Measurements from ENCODE around the gene ST6GAL2.

ST6GAL2 gene

DNA sequence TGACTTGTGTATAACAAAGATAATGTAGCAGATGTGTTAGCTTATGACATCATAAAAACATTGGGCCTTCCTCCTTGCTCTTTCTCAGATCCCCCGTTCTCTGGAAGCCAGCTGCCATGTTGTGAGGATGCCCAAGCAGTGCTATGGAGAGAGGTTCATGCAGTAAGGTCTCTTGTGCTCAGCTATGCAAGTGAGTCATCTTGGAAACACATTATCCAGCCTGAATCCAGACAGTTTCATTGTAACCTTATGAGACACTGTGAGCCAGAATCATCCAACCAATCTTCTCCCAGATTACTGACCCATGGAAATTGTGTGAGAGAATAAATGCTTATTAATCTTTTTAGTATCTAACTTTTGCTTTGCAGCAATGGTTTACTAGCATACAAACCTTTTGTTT, 60.8 kb downstream of the ST6GAL2 start:
- DNase-seq, result no peak

DNA sequence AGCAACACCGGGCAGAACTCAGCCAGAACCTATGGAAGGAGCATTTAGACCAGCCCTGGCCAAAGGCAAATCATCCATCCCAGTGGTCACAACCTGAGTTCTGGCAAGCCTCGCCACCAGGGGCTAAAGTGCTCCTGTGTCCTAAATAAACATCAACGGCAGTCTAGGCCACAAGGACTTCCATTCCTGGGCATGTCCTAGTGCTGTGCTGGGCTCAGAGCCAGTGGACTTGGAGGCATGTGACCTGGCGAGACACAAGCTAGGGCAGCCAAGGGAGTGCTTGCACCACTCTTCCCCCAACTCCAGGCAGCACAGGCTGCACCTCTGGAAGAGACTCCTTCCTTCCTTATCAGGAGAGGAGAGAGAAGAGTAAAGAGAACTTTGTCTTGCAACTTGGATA, 69.0 kb downstream of the ST6GAL2 start:
- no peak for DNase-seq

DNA sequence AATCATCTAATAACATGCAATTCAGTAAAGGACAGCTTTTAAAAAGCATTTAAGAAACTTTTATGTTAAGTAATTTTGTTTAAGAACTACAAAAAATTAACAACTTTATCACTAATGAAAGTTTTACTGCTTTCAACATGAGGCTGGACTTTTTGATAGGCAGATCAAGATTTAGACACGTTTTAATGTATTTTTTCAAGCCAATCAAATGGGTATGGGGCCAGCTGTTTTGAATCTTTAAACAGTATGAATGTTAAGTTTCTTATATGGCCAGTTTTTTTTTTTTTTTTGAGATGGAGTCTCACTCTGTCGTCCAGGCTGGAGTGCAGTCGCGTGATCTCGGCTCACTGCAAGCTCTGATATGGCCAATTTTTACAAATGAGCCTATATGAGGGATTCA, 73.1 kb downstream of the ST6GAL2 start:
- DNase-seq, result no peak

DNA sequence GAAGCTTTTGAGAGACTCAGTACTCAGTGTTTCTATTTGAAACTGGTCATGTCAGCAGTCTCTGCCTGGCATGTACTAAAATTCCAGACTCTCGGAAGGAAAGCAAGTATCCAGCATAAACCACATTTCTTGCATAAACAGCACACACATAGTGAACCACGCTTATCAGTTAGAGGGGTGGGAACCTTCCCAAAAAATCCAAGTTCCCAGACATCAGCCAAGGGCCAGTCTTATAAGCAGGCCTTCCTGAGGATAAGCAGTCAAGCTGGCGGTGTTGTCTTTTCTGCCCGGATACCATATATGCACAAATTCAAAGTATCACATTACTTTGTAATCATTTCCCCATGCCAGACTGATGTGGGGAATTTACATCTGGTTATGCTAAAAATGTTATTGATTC, 73.6 kb downstream of the ST6GAL2 start:
- no peak for DNase-seq

DNA sequence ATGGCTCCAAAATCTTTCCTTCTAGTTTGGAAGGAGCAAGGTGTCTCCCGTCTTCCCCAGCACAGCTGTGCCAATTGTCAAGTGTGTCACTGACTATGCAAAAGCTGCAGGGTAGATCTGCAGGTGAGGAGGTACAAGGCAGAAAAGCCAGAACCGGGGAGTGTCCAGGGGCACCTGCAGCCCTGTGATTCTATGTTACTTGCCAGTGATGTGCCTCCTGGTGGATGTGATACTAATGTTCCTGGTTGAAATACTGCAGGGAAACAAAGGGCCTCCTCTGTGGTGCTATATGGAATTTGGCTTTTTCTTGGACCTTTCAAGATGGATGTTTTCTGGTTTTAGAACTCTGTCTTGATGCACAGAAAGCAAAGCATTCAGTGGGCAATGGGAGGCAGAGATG, 80.3 kb downstream of the ST6GAL2 start:
- DNase-seq, result no peak

DNA sequence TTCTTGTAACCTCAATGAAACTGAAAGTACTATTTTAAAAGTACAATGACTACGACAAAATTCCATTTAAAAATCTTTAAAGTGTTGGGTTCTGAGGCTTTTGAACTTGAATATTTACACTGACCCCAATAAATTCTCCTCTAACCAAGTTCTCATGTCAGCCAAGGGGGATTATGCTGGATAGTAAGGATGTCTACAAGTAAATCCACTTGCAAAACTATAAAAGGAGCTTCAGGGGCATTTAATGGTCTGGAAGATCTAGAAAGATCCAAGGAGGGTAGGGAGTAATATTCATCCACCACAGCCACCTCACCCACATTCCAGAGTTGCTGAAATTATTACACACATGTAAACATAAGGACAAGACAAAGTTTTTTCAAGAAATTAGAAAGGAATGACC, 81.8 kb downstream of the ST6GAL2 start:
- no peak for DNase-seq

DNA sequence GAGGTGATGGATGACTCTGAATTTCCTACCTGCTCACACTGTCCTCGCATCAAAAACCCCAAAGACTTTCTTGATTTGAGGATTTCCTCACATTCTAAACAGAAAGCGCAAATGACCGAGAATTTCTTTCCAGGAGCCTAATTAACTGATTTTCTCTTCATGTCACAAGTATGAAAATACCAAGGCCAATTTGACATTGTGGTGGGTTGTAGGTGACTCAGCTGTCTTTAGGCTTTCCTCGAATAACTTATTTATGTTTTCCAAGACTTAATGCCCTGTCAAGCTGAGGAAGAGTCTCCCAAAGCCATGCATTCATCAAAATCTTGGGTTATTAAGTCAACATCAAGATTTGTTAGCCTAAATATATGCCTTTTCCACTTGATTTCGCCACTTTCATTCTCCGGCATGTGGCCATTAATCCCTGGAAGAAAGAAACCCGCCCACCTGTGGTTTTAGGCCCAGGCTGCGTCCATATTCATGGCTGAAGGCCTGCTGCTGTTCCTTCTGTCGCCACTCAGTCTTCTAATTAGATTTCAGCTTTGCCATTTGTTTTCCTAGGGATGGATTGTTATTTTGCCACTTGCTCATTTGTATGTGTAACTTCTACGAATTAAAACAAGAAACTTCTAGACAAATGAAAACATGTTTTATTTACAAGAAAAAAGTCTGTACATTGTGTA, 84.9 kb downstream of the ST6GAL2 start:
- no peak for DNase-seq

DNA sequence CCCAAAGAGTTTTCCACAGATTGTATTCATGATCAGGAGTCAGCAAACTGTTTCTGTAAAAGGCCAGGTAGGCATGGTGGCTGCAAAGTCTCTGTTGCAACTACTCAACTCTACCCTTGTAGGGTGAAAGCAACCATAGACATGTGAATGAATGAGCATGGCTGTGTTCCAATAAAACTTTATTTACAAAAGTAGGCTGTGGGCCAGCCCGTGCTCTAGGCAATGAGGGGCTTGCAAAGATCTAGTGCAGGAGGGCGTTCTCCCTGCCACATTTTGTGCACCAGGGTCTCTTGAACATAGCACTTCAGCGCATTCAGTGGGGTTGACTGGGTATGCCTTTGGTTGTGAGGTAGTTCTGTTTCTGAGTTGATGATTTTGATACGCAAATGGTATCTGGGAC, 85.8 kb downstream of the ST6GAL2 start:
- no peak for DNase-seq

DNA sequence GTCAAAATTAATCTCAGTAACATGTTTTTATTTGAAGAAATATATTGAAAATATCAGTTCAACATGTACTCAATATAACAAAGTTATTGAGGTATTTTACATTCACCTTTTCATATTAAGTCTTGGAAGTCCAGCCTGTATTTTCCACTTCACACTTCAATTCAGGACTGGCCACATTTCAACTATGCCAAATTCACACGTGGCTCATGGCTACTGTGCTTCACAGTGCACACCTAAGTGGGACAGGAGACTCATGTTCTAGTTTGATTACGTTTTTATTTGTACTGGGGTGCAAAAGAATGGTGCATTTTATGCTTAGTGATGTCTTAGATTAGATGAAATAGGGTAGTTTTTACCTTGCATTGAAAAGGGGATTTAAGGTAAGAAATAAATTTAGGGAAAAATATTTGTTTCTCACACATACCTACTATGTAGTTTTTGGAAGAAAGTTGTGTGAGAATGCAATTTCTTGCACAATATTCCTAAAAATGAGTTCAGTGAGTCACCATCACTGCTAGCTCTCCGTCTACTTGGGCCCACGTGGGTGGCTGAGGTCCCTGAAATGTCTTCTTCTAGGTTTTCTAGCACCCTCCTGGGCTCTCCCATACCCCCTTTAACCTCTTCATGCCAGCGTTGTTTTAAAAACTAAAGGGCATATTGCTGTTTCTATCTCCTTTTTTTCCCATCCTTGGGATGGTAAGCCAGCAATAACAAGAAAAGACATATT, 87.0 kb downstream of the ST6GAL2 start:
- no peak for DNase-seq

DNA sequence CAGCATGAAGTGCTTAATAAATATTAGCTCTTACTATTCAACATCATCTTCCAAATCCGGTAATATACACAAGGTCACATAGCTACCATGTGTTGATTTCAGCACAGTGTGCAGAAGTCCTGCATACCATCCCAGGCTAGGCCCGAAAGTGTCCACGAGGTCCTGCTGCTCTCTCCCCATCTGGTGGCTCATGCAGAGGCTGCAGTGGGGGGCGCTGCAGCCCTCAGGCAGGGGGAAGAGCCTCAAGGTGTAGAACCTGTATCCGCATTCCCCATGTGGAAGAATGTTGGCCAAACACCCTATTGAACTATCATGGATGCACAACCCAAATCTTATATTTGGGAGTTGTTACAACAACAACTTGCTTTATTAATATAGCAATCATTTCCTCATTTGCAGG, 88.5 kb downstream of the ST6GAL2 start:
- no peak for DNase-seq

DNA sequence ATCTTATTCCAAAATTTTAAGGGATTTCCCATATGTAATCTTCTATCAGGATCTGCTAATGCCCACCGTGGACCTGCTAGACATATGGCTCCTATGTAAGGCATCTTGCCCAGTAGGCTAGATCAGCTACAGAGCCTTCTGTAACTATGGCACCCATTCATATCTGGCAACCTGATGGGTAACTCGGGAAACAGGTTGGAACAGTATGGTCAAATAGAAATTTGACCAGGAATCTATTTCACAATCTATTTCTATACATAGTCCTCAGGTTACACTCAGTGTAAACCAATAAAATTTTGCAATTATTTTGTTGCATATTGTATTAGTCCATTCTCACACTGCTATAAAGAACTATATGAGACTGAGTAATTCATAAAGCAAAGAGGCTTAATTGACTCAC, 93.3 kb downstream of the ST6GAL2 start:
- DNase-seq, result no peak

DNA sequence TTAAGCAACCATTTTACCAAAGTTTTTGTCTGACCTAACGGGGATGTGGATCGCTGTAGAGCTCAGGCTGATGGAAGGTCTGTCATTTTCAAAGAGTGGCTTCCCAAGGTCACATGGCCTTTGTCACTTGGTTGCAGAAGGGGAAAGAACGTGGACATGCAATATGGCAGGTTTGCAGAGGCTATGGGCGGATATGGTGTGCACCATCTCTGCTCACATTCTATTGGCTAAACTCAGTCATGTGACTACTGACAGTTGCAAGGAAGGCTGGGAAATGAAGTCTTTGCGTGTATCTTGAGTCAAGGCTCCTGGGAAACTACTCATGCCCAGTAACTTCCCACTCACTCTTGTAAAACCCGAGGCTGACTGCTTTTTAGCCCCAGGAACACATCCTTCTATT, 96.8 kb downstream of the ST6GAL2 start:
- DNase-seq, result no peak

DNA sequence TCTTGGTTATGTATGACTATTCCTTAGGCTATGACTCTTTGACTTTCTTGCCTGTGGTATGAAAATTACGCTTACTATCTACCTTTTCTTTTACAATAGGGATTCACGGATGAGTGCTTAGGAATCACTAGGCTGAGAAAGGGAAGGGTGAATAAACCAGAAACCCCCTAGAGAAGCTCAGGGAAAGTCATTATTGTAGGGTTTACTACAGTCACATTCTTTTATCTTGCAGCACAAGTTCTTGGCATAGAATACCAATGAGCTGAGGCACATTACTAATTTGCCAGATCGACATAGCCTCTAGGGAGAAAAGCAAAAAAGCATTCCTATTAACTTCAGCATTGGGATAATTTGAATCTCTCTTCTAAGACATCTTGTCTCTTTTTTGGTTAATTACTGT, 103.3 kb downstream of the ST6GAL2 start:
- DNase-seq, result no peak

DNA sequence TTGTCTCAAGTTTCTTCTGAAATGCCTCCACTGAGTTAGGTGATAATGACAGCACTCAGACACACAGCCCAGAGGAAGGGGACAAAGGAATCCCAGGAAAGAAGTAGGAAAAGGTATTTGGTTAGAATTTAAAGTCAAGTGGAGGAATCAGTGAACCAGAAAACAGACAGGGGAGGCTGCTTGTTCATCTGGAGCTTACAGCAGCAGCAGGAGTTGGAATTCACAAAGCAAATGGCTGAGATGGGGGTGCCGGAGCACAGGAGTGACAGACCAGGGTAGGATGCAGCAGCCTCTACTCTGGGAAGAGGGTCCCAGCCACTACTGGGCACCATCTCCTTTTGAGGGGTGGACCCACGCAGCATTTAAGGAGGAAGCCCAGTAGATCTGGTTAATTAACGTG, 104.8 kb downstream of the ST6GAL2 start:
- DNase-seq, result no peak

DNA sequence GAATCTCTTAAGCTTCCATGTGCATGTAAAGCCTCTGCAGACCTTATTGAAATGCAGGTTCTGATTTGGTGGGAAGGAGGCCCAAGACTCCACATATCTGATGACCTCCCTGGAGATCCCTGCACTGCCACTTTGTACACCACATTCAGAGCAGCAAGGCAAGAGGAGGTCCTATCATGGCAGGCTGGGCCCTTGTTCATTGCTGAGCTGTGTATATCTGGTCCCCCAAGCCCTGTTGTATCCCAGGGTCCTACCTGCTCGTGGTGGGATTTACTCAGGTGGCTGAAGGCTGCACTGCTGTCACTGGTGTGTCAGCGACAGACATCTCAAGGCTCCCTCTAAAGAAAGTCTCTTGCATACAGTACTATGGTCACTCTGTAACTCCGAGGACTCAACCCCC, 114.2 kb downstream of the ST6GAL2 start:
- DNase-seq, result no peak

DNA sequence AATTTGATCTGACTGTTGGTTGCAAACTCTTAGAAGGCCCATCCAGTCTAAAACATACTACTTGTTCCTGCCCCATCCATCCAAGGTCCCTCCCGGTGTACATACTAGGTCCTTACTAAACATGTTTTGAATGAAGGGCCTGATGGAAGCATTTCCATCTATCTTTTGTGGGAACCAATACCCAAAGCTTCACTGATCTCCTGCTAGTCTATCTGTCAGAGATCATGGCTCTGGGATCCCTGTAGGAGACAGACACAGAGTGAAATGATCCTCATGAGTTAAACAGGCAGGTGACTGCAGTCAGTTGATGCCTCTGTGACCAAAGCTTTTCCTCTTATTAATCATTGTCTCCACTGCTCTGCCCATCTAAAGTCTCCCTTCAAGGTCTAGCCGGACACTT, 115.0 kb downstream of the ST6GAL2 start:
- no peak for DNase-seq

DNA sequence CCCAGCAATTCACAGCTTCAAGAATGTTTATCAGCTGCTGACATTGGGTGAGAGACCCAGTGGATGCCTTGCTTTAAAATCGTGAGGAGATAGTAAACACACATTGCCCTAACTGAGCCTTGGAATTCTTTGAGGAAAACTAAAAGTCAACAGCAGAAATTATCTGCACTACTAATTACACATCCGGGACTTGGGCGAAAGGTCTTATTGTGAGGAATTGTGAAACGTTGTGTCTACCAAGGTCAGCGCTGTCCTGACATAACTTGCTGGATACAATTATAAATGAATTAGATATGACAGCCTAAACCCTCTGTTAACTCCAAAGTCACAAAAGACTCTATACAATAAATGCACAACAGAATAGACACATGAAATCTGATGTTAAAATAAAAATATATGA, 121.4 kb downstream of the ST6GAL2 start:
- DNase-seq, result no peak

DNA sequence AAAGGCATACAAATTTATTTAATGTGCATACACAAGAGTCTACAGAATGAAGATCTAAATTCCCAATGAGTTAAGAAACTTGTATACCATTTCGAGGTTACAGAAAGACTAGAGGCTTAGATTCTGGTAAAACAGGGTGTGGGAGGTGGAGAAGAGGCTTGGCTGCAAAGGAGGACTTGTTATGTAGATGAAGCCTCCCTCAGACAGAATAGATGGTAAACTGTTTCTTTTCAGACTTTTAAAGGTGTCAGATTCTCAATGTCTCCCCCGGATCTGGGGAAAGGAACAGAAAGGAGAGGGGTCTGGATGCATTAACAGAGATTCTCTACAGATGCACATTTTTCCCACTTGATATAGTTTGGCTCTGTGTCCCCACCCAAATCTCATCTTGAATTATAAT, 126.0 kb downstream of the ST6GAL2 start:
- no peak for DNase-seq

DNA sequence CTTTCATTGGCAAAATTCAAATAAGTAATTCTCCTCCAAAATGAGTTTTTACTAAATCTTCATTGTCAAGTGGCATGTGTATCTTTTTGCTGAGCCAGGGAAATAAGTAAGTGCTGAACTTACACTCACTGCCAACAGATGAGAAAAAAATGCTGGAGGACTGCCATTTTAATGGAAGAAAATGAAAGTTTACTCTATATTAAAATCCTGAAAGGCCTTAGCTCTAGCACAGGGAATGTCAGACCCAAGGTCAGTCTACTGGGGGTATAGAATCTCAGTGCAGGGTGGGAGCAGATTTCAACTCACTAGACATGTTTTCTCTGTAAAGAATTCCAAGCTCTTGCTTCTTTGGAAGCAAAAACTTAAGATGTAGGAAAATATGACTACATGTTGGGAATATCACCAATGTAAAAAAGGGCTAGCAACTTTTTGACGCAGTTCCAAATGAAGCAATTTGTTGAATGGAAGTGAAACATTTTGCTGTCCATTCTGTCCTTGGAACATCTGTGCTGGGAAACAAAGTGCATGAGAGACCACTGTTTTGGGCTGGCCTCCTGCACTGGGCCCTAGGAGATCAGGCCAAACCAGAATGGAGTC, 127.0 kb downstream of the ST6GAL2 start:
- no peak for DNase-seq

All from activated CD4-positive, alpha-beta T cell treated with anti-CD3 and anti-CD28 coated beads for 1 hour (primary cell).